ENCODE results near the gene STK24.

- TF ChIP-seq TEAD4 (IDR thresholded peaks at IDR 0.05) (no peak), EP300 (IDR thresholded peaks at IDR 0.05; ENCODE audit: borderline replicate concordance) (no peak)
Measured at GRCh38 chr13:98515818-98516465, 61.0 kb downstream of the STK24 start.
